Fibroblast of skin of scalp (primary cell): ENCODE results near the gene NAT9.

Experiments
- DNase-seq: peaks from one replicate; pipeline ENCODE4 v3.0.0-alpha.2; 2013

Gene NAT9

GRCh38 chr17:74744349-74744713 is 31.8 kb downstream of the NAT9 start:
- no peak for DNase-seq

GRCh38 chr17:74743755-74744154 is 32.4 kb downstream of the NAT9 start:
- no peak for DNase-seq

GRCh38 chr17:74742978-74743545 is 33.1 kb downstream of the NAT9 start:
- DNase-seq = no peak

GRCh38 chr17:74742153-74742515 is 34.0 kb downstream of the NAT9 start:
- no peak for DNase-seq

GRCh38 chr17:74740641-74741387 is 35.3 kb downstream of the NAT9 start:
- no peak for DNase-seq

- no peak for DNase-seq
Observed at GRCh38 chr17:74740173-74740572, 36.0 kb downstream of the NAT9 start.

- DNase-seq = no peak
Observed at GRCh38 chr17:74739227-74739831, 36.8 kb downstream of the NAT9 start.

GRCh38 chr17:74738051-74738996 is 37.8 kb downstream of the NAT9 start:
- DNase-seq = no peak

GRCh38 chr17:74737299-74738050 is 38.7 kb downstream of the NAT9 start:
- DNase-seq = peak; percentile 10

- DNase-seq = peak; percentile 12
Observed at GRCh38 chr17:74736513-74737298, 39.4 kb downstream of the NAT9 start, which contains the start of gene RAB37. RAB37 (plus strand) TSS chr17:74737256; CDS start chr17:74737273, 17 bp downstream.

- no peak for DNase-seq
Observed at GRCh38 chr17:74734256-74734655, 41.9 kb downstream of the NAT9 start.

GRCh38 chr17:74733365-74734122 is 42.6 kb downstream of the NAT9 start:
- DNase-seq = no peak

- DNase-seq = no peak
Observed at GRCh38 chr17:74732042-74732867, 43.9 kb downstream of the NAT9 start.

- DNase-seq = no peak
Observed at GRCh38 chr17:74731347-74731605, 44.9 kb downstream of the NAT9 start.

- DNase-seq = no peak
Observed at GRCh38 chr17:74730491-74731346, 45.4 kb downstream of the NAT9 start.

GRCh38 chr17:74729866-74730265 is 46.3 kb downstream of the NAT9 start:
- no peak for DNase-seq

GRCh38 chr17:74729368-74729767 is 46.8 kb downstream of the NAT9 start:
- DNase-seq = no peak

- DNase-seq = no peak
Observed at GRCh38 chr17:74728702-74729075, 47.5 kb downstream of the NAT9 start.
